Caco-2 (cell line): ENCODE results near the gene RCE1. TPM values are rescaled to one million over a fixed set of nuclear protein-coding genes. Genes with fewer than 3 reads are reported as not detected.

Source experiments
- BruUV-seq: library from RNA; stranded (reverse); fragments of 400-500 nt; replicated peaks from 2 replicates; lab custom pipeline; 2021; lab: Mats Ljungman, UMichigan
- CTCF ChIA-PET: fragments of 300-600 bp; sonication (Branson Sonifier 250); formaldehyde crosslinking; loops from one replicate; lab custom pipeline; 2022; ENCODE audit warnings: antibody characterized with exemption; lab: Charles Lee
- POLR2A ChIA-PET: fragments of 300-600 bp; sonication (Branson Sonifier 250); formaldehyde crosslinking; loops from one replicate; lab custom pipeline; 2022; ENCODE audit warnings: antibody characterized with exemption; lab: Charles Lee
- DNase-seq, 2 experiments: peaks; one replicate each; pipeline versions ENCODE4 v3.0.0 to v3.0.0-alpha.2; 2020 to 2022
- H3K27me3 ChIP-seq: replicated peaks from 2 replicates; pipeline ENCODE4 v1.6.0; 2011; ENCODE audit warnings: low read length; ENCODE audit not compliant: control insufficient read depth, insufficient read depth
- H3K36me3 ChIP-seq: 2 replicates; pipeline ENCODE4 v1.5.1; 2011; ENCODE audit warnings: low read length; ENCODE audit not compliant: control insufficient read depth, insufficient read depth
- H3K4me1 ChIP-seq: fragments of 250-450 bp; sonication (Bioruptor Pico); 2 replicates; pipeline ENCODE4 v1.5.1; 2020; ENCODE audit warnings: mild to moderate bottlenecking
- H3K4me3 ChIP-seq: 2 replicates; pipeline ENCODE4 v1.5.1; 2011; ENCODE audit warnings: low read depth, mild to moderate bottlenecking, control low read depth, low read length
- H3K9me3 ChIP-seq: fragments of 250-450 bp; sonication (Bioruptor Pico); 2 replicates; pipeline ENCODE4 v1.5.1; 2020; ENCODE audit warnings: mild to moderate bottlenecking, moderate library complexity
- H3K27ac Mint-ChIP-seq: one replicate; pipeline ENCODE4 v1.8.0; 2022; ENCODE audit warnings: mixed read lengths; ENCODE audit not compliant: unreplicated experiment
- H3K27me3 Mint-ChIP-seq: one replicate; pipeline ENCODE4 v1.8.0; 2022; ENCODE audit warnings: mixed read lengths; ENCODE audit not compliant: insufficient read depth, unreplicated experiment
- H3K36me3 Mint-ChIP-seq: one replicate; pipeline ENCODE4 v1.8.0; 2022; ENCODE audit warnings: mild to moderate bottlenecking, mixed read lengths; ENCODE audit not compliant: insufficient read depth, unreplicated experiment
- H3K4me1 Mint-ChIP-seq: one replicate; pipeline ENCODE4 v1.8.0; 2022; ENCODE audit warnings: low read depth, mixed read lengths; ENCODE audit not compliant: unreplicated experiment
- H3K4me3 Mint-ChIP-seq: one replicate; pipeline ENCODE4 v1.8.0; 2022; ENCODE audit warnings: mild to moderate bottlenecking, moderate library complexity, mixed read lengths; ENCODE audit not compliant: unreplicated experiment
- H3K9me3 Mint-ChIP-seq: one replicate; pipeline ENCODE4 v1.8.0; 2022; ENCODE audit warnings: mixed read lengths; ENCODE audit not compliant: unreplicated experiment
- intact Hi-C: fragments of 100-400 bp; cut with micrococcal nuclease; formaldehyde crosslinking; loops from one replicate; pipeline ENCODE4 v1.10.0; 2022; ENCODE audit not compliant: unreplicated experiment
- total RNA-seq: library from RNA; stranded (reverse); gene quantifications from 2 replicates; pipeline ENCODE4 v1.2.3, GENCODE V29; 2022
- TF ChIP-seq, protein P1 (sequence below), 2 experiments: fragments of 200-600 bp in 1 of 2; IDR thresholded peaks; 1 replicate in 1 of 2; 2 replicates in 1 of 2; pipeline versions ENCODE4 v1.5.1 to v1.8.0; 2011 to 2022; ENCODE audit warnings: antibody characterized with exemption in 1 of 2, control low read depth in 1 of 2, inconsistent platforms in 1 of 2, low read depth in 1 of 2, low read length in 1 of 2, mild to moderate bottlenecking in 1 of 2, moderate library complexity in 1 of 2; ENCODE audit not compliant: insufficient read depth in 1 of 2, severe bottlenecking in 1 of 2, unreplicated experiment in 1 of 2

Gene RCE1
- total RNA-seq, 1 experiment from 2014 or later = 60.7 TPM

DNA sequence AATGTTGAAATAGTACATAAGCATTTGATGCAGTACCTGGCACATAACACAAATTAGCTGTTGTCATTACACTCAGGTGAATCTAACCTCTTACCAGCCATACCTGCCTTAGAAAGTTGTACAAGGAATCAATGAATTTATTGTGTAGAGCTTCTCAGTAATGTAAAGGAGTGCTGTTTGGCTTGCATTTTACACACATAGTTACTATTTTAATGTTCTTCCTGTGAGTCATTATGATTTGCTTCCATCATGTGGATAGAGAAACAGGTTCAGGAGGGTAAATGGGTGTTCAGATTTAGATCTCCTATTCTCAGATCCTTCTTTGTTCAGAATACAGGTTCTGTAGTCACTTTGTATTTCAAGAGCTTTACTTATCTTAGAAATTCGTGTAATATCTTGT is 27.6 kb upstream of the RCE1 start:
- BruUV-seq = no TSS peak
- Mint-ChIP-seq H3K4me3 (no peak overlapping the region), H3K9me3 (no peaks in the 10 kb centered on the region), H3K27me3 (no peaks in the 10 kb centered on the region), H3K36me3 (peaks cover 21% of the 10 kb centered on the region), H3K4me1 (peaks cover 11% of the 10 kb centered on the region), H3K27ac (no peak overlapping the region)
- Histone ChIP-seq H3K9me3 (no peaks in the 10 kb centered on the region), H3K4me1 (peaks cover 37% of the 10 kb centered on the region), H3K36me3 (peaks cover 1% of the 10 kb centered on the region), H3K27me3 (no peaks in the 10 kb centered on the region), H3K4me3 (no peak overlapping the region)
- POLR2A ChIA-PET = no interaction called here
- intact Hi-C loops = no loop called here
- CTCF ChIA-PET = no interaction called here
- TF ChIP-seq, protein P1, sequence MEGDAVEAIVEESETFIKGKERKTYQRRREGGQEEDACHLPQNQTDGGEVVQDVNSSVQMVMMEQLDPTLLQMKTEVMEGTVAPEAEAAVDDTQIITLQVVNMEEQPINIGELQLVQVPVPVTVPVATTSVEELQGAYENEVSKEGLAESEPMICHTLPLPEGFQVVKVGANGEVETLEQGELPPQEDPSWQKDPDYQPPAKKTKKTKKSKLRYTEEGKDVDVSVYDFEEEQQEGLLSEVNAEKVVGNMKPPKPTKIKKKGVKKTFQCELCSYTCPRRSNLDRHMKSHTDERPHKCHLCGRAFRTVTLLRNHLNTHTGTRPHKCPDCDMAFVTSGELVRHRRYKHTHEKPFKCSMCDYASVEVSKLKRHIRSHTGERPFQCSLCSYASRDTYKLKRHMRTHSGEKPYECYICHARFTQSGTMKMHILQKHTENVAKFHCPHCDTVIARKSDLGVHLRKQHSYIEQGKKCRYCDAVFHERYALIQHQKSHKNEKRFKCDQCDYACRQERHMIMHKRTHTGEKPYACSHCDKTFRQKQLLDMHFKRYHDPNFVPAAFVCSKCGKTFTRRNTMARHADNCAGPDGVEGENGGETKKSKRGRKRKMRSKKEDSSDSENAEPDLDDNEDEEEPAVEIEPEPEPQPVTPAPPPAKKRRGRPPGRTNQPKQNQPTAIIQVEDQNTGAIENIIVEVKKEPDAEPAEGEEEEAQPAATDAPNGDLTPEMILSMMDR (IDR thresholded peaks at IDR 0.05; ENCODE audit: insufficient read depth in 1 of 2, low read depth in 1 of 2, low read length in 1 of 2, severe bottlenecking in 1 of 2, unreplicated experiment in 1 of 2) = no peak
- no peak for DNase-seq

- CTCF ChIA-PET = interaction anchor here (0.5 to 1.1 kb wide), 6 partner anchors 15 to 140 kb away, joined by 3 to 7 read pairs (median 3); no protein-coding TSS in a partner anchor
- no peaks in the 10 kb centered on the region for H3K9me3 ChIP-seq
- Mint-ChIP-seq H3K36me3 (peaks cover 27% of the 10 kb centered on the region), H3K27me3 (no peaks in the 10 kb centered on the region), H3K27ac (peak overlapping the region; percentile 48), H3K4me1 (peaks cover 13% of the 10 kb centered on the region), H3K9me3 (no peaks in the 10 kb centered on the region), H3K4me3 (no peak overlapping the region)
- TF ChIP-seq, protein P1 (IDR thresholded peaks at IDR 0.05; ENCODE audit: insufficient read depth in 1 of 2, low read depth in 1 of 2, low read length in 1 of 2, severe bottlenecking in 1 of 2, unreplicated experiment in 1 of 2) = no peak
- BruUV-seq = no TSS peak
- peak in 1 of 2 experiments; percentile 51 for DNase-seq
- H3K4me3 ChIP-seq = no peak overlapping the region
- H3K27me3 ChIP-seq = no peaks in the 10 kb centered on the region
- peaks cover 41% of the 10 kb centered on the region for H3K4me1 ChIP-seq
- intact Hi-C loops = loop anchor here (1.0 to 2.0 kb wide), 2 partner anchors 29 to 74 kb away; a partner anchor contains a TSS
- H3K36me3 ChIP-seq = no peaks in the 10 kb centered on the region; the same call in 1 of the 2 replicates
- POLR2A ChIA-PET = interaction anchor here (0.8 to 1.1 kb wide), 3 partner anchors 26 to 141 kb away, joined by 3 to 6 read pairs (median 3); partner anchors contain the start of gene RBM4B
Measured at GRCh38 chr11:66818231-66818955, 24.8 kb upstream of the RCE1 start.

DNA sequence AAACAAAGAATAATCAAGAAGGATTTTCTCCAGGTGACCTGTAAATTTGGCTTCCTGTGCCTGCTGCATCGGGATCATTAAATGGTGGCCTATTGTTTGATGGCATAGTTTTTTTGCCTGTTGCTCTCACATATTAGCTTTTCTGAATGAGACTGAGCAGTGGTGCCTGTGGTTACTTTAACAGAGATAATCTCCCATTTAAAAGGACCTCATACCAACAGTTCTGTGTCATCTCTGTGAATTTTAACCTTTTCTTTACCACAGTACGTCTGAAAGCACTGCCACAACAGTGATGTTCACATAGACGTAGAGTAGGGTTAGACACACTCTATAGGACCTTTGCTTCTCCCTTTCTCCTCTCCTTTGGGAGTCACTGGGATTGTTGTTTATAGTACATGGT is 22.9 kb upstream of the RCE1 start:
- TF ChIP-seq, protein P1 (IDR thresholded peaks at IDR 0.05; ENCODE audit: insufficient read depth in 1 of 2, low read depth in 1 of 2, low read length in 1 of 2, severe bottlenecking in 1 of 2, unreplicated experiment in 1 of 2) = no peak
- POLR2A ChIA-PET = interaction anchor here (0.9 kb wide), 1 partner anchor 182 kb away, joined by 3 read pairs; the partner anchor contains the start of gene RBM4
- H3K36me3 ChIP-seq = no peaks in the 10 kb centered on the region; the same call in 1 of the 2 replicates
- Mint-ChIP-seq H3K9me3 (no peaks in the 10 kb centered on the region), H3K4me3 (no peak overlapping the region), H3K4me1 (peaks cover 13% of the 10 kb centered on the region), H3K36me3 (peaks cover 19% of the 10 kb centered on the region), H3K27me3 (no peaks in the 10 kb centered on the region), H3K27ac (no peak overlapping the region)
- intact Hi-C loops = no loop called here
- DNase-seq = no peak
- no peak overlapping the region for H3K4me3 ChIP-seq
- peaks cover 41% of the 10 kb centered on the region for H3K4me1 ChIP-seq
- 0 out of 2 replicates have a peak, but pooled peaks cover 3% of the 10 kb centered on the region for H3K9me3 ChIP-seq
- BruUV-seq = no TSS peak
- no peaks in the 10 kb centered on the region for H3K27me3 ChIP-seq
- CTCF ChIA-PET = interaction anchor here (1.0 to 1.1 kb wide), 2 partner anchors 14 to 128 kb away, joined by 3 read pairs; no protein-coding TSS in a partner anchor
